ENCODE measurements around the gene MAGI2.

MAGI2 gene

DNA sequence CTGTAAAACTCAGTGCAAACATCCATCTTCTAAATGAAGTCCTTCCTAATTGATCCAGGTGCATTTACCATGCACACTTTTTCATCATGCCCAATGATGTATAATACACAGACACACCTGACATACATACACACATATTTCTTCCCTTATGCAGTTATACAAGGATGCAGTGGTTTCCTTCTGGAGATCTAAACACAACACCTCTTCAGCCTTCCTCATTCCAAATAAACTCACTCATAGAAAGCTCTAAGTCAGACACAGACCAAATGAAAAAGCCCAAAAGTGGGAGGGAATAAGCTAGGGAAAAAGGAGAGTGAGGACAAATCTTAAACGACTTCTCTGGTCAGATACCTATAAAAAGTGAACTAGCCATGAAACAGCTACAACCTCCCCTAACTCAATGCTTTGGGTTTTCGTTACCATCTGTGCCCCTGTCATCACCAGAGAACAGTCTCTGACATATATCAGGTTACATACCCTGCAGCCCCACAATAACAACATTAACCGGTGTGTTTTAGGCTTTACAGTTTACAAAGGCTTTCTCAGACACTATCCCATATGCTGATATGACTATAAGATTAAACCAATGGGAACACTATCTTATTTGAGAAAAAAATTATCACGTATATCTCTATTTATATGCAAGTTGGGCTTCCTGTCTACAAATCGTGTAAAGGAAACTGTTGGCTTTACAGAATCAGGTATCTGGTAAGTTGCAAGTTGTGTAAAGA is 979.7 kb downstream of the MAGI2 start:
- no peak for DNase-seq

DNA sequence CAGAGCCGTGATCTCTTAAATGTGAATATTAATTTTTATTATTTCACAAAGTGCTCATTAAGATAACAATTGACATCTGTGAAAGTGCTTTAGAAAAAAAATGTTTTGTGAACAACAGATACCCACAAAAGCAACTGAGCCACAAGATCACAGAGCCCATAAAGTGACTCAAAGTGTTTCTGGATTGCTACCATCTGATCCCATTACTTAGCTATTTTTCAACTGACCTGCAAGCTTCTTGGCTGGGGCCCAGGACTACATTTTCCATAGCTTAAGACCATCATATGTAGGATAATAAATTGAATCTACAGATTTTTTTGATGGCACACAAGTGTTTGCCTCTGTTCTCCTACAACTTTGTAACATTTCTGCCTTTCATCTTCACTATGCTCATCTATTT is 980.4 kb downstream of the MAGI2 start:
- no peak for DNase-seq

DNA sequence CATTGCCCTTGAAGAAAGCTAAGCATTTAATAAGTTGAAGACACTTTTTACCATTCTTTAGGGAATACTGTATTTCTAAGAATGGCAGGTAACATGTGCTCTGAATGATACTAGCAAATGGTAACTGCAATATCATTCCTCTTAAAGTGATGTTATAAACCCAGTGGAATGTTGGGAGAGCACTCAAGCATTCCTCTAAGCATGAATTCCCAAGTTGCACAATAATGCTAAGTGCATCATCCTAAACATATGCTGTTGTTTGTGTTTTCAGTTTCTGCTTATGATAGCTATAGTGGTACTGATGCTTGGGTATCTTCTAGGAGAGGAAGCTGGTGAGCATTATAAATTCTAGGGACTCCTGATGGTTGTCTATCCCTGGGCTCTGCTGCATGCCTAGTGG is 980.9 kb downstream of the MAGI2 start:
- no peak for DNase-seq

DNA sequence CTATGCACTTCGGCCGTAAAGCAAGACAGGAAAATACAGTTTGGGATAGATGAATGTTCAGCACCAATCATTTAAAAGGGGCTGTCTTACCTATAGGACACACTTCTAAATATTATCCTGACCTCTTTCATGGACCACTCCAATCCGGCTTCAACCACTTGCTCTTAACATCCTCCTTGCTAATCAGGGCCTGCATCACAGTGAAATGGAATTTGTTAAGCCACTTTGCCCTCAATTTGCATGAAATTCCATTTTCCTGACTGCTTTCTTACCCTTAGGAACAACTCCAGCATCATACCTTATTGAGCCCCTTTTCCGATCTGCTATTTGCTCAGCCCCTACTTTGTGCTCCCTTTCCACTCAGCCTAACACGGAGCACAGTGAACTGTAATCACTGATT is 987.6 kb downstream of the MAGI2 start:
- no peak for DNase-seq

DNA sequence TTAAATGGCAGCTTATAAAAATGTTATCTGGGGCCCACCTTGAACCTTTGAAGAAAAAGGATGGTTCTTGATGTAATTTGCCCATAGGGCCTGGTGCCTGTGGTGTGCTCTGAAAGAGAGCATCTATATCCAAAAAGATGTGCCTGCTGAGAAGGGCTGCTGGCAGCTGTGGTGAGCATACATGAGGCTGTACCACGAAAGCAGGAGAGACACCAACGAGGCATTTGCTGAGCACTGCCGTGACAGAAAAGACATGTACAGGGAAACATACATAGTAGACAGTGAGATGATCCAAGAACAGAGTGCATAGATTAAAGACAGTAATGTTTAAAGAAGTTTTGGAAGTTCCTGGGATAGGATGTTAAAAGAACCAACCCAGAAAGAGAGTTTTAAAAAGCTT is 990.4 kb downstream of the MAGI2 start:
- DNase-seq, result no peak

- DNase-seq, result no peak
Measured at GRCh38 chr7:78450706-78451105, 1002.8 kb downstream of the MAGI2 start.

DNA sequence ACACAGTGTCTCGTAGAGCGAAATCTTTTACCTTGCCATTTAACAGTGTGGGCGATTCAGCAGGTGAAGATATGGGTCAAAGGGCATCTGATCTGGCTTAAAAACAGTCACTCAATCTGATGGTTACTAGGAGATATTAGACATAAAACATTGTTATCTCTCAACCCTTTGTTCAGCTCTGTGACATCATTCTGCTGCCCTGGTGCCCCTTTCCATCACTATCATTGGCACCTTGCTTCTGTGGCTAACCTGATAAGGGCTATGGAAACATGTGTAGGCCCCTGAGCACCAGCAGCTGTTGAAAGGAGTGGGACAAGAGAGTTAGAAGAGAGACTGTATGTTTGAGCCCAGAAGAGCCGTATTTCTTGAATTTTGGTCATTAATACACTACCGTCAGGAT is 1004.6 kb downstream of the MAGI2 start:
- no peak for DNase-seq

- DNase-seq, result no peak
Measured at GRCh38 chr7:78444267-78444666, 1009.2 kb downstream of the MAGI2 start.

GRCh38 chr7:78443811-78444210 is 1009.7 kb downstream of the MAGI2 start:
- DNase-seq, result no peak

GRCh38 chr7:78441737-78442136 is 1011.7 kb downstream of the MAGI2 start:
- no peak for DNase-seq

GRCh38 chr7:78438433-78438832 is 1015.0 kb downstream of the MAGI2 start:
- peak in 1 of 14 donors; percentile 20 for DNase-seq

GRCh38 chr7:78437118-78437517 is 1016.3 kb downstream of the MAGI2 start:
- peak in 1 of 14 donors; percentile 7 for DNase-seq

GRCh38 chr7:78435355-78435754 is 1018.1 kb downstream of the MAGI2 start:
- DNase-seq, result peak in 1 of 14 donors; percentile 37

GRCh38 chr7:78434281-78434680 is 1019.2 kb downstream of the MAGI2 start:
- DNase-seq, result no peak

- no peak for DNase-seq
Measured at GRCh38 chr7:78433421-78433820, 1020.0 kb downstream of the MAGI2 start.

- DNase-seq, result no peak
Measured at GRCh38 chr7:78429878-78430277, 1023.6 kb downstream of the MAGI2 start.

- DNase-seq, result no peak
Measured at GRCh38 chr7:78427209-78427608, 1026.3 kb downstream of the MAGI2 start.

DNA sequence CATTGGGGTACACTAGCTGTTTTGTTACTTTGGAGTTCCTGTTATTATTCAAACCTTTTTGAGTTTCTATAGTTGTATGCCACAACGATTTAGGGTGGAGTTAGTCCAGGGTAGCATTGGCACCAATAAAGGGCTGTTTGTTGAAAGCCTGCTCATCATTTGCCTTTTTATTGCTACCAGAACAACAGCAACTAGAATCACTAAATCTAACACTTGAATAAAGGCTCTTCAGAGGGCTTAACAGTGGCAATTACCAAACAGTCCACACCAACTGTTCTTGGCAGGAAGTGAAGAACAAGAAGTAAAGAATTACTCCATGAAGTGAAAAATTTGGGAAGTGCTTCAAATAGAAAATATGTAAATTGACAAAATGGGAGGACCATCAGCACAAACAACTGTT is 1033.5 kb downstream of the MAGI2 start:
- DNase-seq, result peak in 2 of 14 donors; percentile 26 to 29

DNA sequence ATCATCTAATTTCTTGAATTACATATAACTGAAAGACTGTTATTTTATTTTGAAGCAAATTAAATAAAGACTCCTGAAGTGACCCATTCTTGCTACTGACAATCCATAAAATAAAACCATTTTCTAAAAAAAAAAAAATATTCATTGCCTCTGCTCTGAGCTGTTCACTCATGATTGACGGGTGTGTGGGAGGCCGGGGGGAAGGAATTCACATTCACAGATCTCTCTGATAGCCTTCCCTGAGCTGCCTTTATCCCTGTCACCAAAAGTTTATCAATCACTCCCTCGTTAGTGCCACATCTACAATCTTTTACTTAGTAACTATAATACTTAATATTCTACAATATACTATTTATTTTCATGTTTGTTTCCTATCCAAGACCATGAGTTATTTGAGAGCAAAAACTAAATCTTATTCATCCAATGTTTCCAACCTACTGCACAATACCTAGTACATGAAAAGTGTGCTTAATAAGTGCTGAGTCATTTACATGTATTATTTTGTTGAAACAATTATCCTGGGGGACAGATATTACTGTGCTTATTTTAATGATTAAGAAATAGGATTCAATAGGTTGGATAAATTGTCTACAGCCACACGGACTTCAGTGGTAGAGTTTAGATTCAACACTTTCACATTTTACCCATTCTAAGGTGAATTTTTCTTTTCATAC is 1036.2 kb downstream of the MAGI2 start:
- no peak for DNase-seq

DNA sequence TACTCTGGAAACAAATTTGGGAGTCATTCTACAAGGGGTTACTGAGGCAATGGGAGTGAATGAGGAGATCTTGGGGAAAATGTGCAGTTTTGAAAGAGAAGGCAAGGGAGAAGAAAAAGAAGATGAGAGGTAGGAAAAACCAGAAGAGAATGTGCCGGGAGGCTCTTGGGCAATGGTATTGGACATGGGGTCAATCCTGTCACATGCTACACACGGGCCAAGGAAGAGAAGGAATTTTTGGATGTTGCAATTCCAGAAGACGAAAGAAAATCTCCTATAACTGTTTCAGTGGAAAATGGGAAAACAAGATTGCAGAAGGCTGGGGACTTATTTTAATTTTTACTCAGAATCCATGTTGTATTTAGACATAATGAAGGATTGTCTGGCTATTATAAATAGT is 1039.9 kb downstream of the MAGI2 start:
- DNase-seq, result no peak

- no peak for DNase-seq
Measured at GRCh38 chr7:78412216-78412858, 1041.1 kb downstream of the MAGI2 start.

- DNase-seq, result no peak
Measured at GRCh38 chr7:78407031-78407430, 1046.4 kb downstream of the MAGI2 start.

- DNase-seq, result no peak
Measured at GRCh38 chr7:78406531-78406930, 1046.9 kb downstream of the MAGI2 start.

DNA sequence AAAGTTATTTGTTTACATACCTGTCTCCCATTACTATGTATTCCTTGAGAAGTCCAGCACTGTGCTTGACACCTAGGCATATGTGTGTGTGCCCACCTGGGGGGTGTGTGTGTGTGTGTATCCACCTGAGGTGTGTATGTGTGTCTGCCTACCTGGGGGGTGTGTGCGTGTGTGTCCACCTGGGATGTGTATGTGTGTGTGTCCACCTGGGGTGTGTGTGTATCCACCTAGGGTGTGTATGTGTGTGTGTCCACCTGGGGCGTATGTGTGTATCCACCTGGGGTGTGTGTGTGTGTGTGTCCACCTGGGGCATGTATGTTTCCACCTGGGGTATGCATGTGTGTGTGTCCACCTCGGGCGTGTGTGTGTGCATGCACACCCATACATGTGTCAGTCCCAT is 1051.4 kb downstream of the MAGI2 start:
- no peak for DNase-seq

Measured in C1 segment of cervical spinal cord (tissue), 14 donors.